Astrocyte of the spinal cord (primary cell): ENCODE data around the gene SUMF2.
"Not testable (repeated sequence)": the region's sequence is repeated elsewhere in the genome, so short reads cannot be mapped to it uniquely, and the experiment has no call there.

Source experiments
- DNase-seq: peaks from one replicate; pipeline ENCODE4 v3.0.0; 2011; ENCODE audit warnings: low read depth, low spot score
- H3K4me3 ChIP-seq: 2 replicates; pipeline ENCODE4 v1.5.1; 2011; ENCODE audit warnings: low read depth, mild to moderate bottlenecking, low read length, moderate library complexity
- CTCF ChIP-seq: IDR thresholded peaks from 2 replicates; pipeline ENCODE4 v1.5.1; 2012; ENCODE audit warnings: low read depth, mild to moderate bottlenecking, low read length, inconsistent platforms
- in situ Hi-C: cut with HindIII; loops from 2 replicates; pipeline ENCODE4 v1.10.0; 2017; ENCODE audit warnings: low sequenced_read_pairs

The SUMF2 gene

GRCh38 chr7:56099653-56100052 is 35.6 kb downstream of the SUMF2 start:
- H3K4me3 ChIP-seq, result no peak overlapping the region
- in situ Hi-C loops, result no loop called here
- no peak for TF ChIP-seq CTCF
- no peak for DNase-seq

- DNase-seq, in situ Hi-C loops: not testable (repeated sequence)
These were observed 40.1 kb downstream of the SUMF2 start for GRCh38 chr7:56104138-56104537.

GRCh38 chr7:56105508-56105907 is 41.4 kb downstream of the SUMF2 start:
- no peak for TF ChIP-seq CTCF
- DNase-seq, result peak; percentile 79
- H3K4me3 ChIP-seq, result peak overlapping the region; percentile 100
- in situ Hi-C loops, result no loop called here

More at GRCh38 chr7:56104138-56104537, 40.1 kb downstream of the SUMF2 start:
- not testable (repeated sequence) for H3K4me3 ChIP-seq

GRCh38 chr7:56106108-56107073 is 42.3 kb downstream of the SUMF2 start, which contains the start of gene CHCHD2:
CHCHD2 (minus strand) TSS chr7:56106476; CDS start chr7:56106413, 63 bp downstream.
- H3K4me3 ChIP-seq, result peak within 1 kb of the TSS; percentile 100
- DNase-seq, result peak; percentile 99
- in situ Hi-C loops, result no loop called here
- TF ChIP-seq CTCF, result no peak

- in situ Hi-C loops, result no loop called here
- no peak for TF ChIP-seq CTCF
- no peak overlapping the region for H3K4me3 ChIP-seq
- DNase-seq, result no peak
These were observed 43.8 kb downstream of the SUMF2 start for GRCh38 chr7:56107954-56108258.

- in situ Hi-C loops, result no loop called here
- TF ChIP-seq CTCF, result no peak
- DNase-seq, result no peak
- H3K4me3 ChIP-seq, result no peak overlapping the region
These were observed 46.5 kb downstream of the SUMF2 start for GRCh38 chr7:56110611-56111010.

- DNase-seq, in situ Hi-C loops, H3K4me3 ChIP-seq: not testable (repeated sequence)
These were observed 48.2 kb downstream of the SUMF2 start for GRCh38 chr7:56112244-56112643.
